ENCODE results near the gene PPP1R12B.

DNA sequence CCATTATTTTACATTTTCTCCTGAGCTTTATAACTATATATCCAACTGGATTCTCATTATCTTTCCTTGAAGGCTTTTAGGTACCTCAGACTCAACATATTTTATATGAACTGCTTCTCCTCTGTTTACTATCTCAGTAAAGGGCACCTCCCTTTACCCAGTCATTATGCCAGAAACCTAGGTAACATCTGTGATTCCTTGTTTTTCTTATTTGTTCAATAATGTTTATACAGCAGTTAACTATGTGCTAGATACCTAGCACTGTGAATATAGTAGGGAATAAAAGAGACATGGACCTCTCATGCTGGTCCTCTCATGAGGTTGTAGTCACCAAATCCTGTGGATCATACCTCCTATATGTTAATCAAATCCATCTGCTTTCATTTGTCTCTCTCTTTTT, 25.6 kb downstream of the PPP1R12B start:
- TF ChIP-seq CTCF (IDR thresholded peaks at IDR 0.05): no peak
- TF ChIP-seq POLR2A (IDR thresholded peaks at IDR 0.05): no peak
- no peak for TF ChIP-seq EP300 (IDR thresholded peaks at IDR 0.05)

All from ovary (tissue), 3 donors.